ENCODE results near the gene MAOA.
A peak's percentile ranks its signal among the peaks of the same experiment; 100 is the strongest.
"Not testable (repeated sequence)": the region's sequence is repeated elsewhere in the genome, so short reads cannot be mapped to it uniquely, and the experiment has no call there.

MAOA gene

GRCh38 chrX:43718546-43718945, 62.4 kb downstream of the MAOA start:
- DNase-seq: no peak

- DNase-seq: no peak
Observed at GRCh38 chrX:43718956-43719355, 62.9 kb downstream of the MAOA start.

- no peak for DNase-seq
Observed at GRCh38 chrX:43720082-43720481, 64.0 kb downstream of the MAOA start.

GRCh38 chrX:43720961-43721360, 64.9 kb downstream of the MAOA start:
- no peak for DNase-seq

GRCh38 chrX:43725227-43725626, 69.1 kb downstream of the MAOA start:
- not testable (repeated sequence) for DNase-seq

- not testable (repeated sequence) for DNase-seq
Observed at GRCh38 chrX:43727254-43727653, 71.2 kb downstream of the MAOA start.

GRCh38 chrX:43728002-43728401, 71.9 kb downstream of the MAOA start:
- DNase-seq: no peak

GRCh38 chrX:43728966-43729365, 72.9 kb downstream of the MAOA start:
- no peak for DNase-seq

GRCh38 chrX:43731086-43731485, 75.0 kb downstream of the MAOA start:
- no peak for DNase-seq

GRCh38 chrX:43733699-43734098, 77.6 kb downstream of the MAOA start:
- no peak for DNase-seq

GRCh38 chrX:43734444-43734843, 78.3 kb downstream of the MAOA start:
- no peak for DNase-seq

- no peak for DNase-seq
Observed at GRCh38 chrX:43735534-43735933, 79.4 kb downstream of the MAOA start.

GRCh38 chrX:43735957-43736356, 79.9 kb downstream of the MAOA start:
- DNase-seq: no peak

GRCh38 chrX:43741843-43742573, 85.9 kb downstream of the MAOA start:
- DNase-seq: no peak

- DNase-seq: no peak
Observed at GRCh38 chrX:43743100-43743822, 87.2 kb downstream of the MAOA start.

- DNase-seq: no peak
Observed at GRCh38 chrX:43744284-43744683, 88.2 kb downstream of the MAOA start.

- DNase-seq: no peak
Observed at GRCh38 chrX:43745938-43746721, 90.0 kb downstream of the MAOA start.

GRCh38 chrX:43747476-43747875, 91.4 kb downstream of the MAOA start:
- DNase-seq: no peak

- peak; percentile 31 for DNase-seq
Observed at GRCh38 chrX:43750248-43750676, 94.2 kb downstream of the MAOA start.

GRCh38 chrX:43753637-43754036, 97.5 kb downstream of the MAOA start:
- no peak for DNase-seq

- DNase-seq: no peak
Observed at GRCh38 chrX:43756076-43756475, 100.0 kb downstream of the MAOA start.

GRCh38 chrX:43758044-43758443, 101.9 kb downstream of the MAOA start:
- no peak for DNase-seq

- no peak for DNase-seq
Observed at GRCh38 chrX:43785930-43786591, 130.0 kb downstream of the MAOA start.

Data from activated T-cell treated with anti-CD3 and anti-CD28 coated beads, Interleukin-2, amount 50 U/mL, for 1 hour (primary cell).